Panc1 (cell line): Measurements from ENCODE around the gene PPIA. TPM values are rescaled to one million over a fixed set of nuclear protein-coding genes. Genes with fewer than 3 reads are reported as not detected.

ENCODE experiments used
- ATAC-seq: fragments of 200-7000 bp; cut with Tn5 transposase; 2 replicates; pipeline ENCODE4 v1.9.1; 2020; ENCODE audit warnings: mild to moderate bottlenecking, moderate library complexity
- BruUV-seq: library from RNA; stranded (reverse); fragments of 400-500 nt; replicated peaks from 2 replicates; lab custom pipeline; 2021; lab: Mats Ljungman, UMichigan
- CTCF ChIA-PET: fragments of 300-600 bp; sonication (Branson Sonifier 250); formaldehyde crosslinking; loops from one replicate; lab custom pipeline; 2022; ENCODE audit warnings: antibody characterized with exemption; lab: Charles Lee
- POLR2A ChIA-PET: fragments of 300-600 bp; sonication (Branson Sonifier 250); formaldehyde crosslinking; loops from one replicate; lab custom pipeline; 2022; ENCODE audit warnings: antibody characterized with exemption; lab: Charles Lee
- DNase-seq: peaks from one replicate; pipeline ENCODE4 v3.0.0-alpha.2; 2010; ENCODE audit warnings: low read depth, low spot score
- H3K27ac ChIP-seq: 2 replicates; pipeline ENCODE4 v1.5.1; 2011; ENCODE audit warnings: mild to moderate bottlenecking, low read length, inconsistent platforms
- H3K27me3 ChIP-seq: fragments of 200-500 bp; sonication (Bioruptor generic); 2 replicates; pipeline ENCODE4 v1.6.0; 2014; ENCODE audit warnings: low read length, inconsistent platforms; ENCODE audit not compliant: control insufficient read depth, insufficient read depth
- H3K36me3 ChIP-seq: fragments of 200-500 bp; sonication (Bioruptor generic); 2 replicates; pipeline ENCODE4 v1.5.1; 2014; ENCODE audit warnings: inconsistent platforms, mild to moderate bottlenecking, low read length, moderate library complexity; ENCODE audit not compliant: control insufficient read depth, insufficient read depth
- H3K4me1 ChIP-seq: 2 replicates; pipeline ENCODE4 v1.5.1; 2011; ENCODE audit warnings: inconsistent platforms, mild to moderate bottlenecking, low read length, moderate library complexity; ENCODE audit not compliant: control insufficient read depth, insufficient read depth
- H3K4me3 ChIP-seq, 2 experiments: 2 replicates each; pipeline ENCODE4 v1.5.1; 2011 to 2012; ENCODE audit warnings: low read depth in 2 of 2, low read length in 2 of 2, mild to moderate bottlenecking in 2 of 2, inconsistent platforms in 1 of 2, moderate library complexity in 1 of 2
- H3K9me3 ChIP-seq: fragments of 200-500 bp; sonication (Bioruptor generic); 2 replicates; pipeline ENCODE4 v1.5.1; 2014; ENCODE audit warnings: low read depth, mild to moderate bottlenecking, inconsistent platforms, low read length, moderate library complexity; ENCODE audit not compliant: control insufficient read depth, insufficient read depth
- CTCF ChIP-seq: fragments of 450-650 bp; IDR thresholded peaks from 2 replicates; pipeline ENCODE4 v1.5.1; 2017; ENCODE audit warnings: mild to moderate bottlenecking
- POLR2AphosphoS5 ChIP-seq: IDR thresholded peaks from 2 replicates; pipeline ENCODE4 v1.6.1; 2012; ENCODE audit warnings: mild to moderate bottlenecking, low read depth, low read length, moderate library complexity
- REST ChIP-seq, 2 experiments: IDR thresholded peaks; 2 replicates each; pipeline ENCODE4 v1.6.1; 2011 to 2012; ENCODE audit warnings: low read depth in 2 of 2, control low read depth in 1 of 2, low read length in 1 of 2, mild to moderate bottlenecking in 1 of 2, moderate library complexity in 1 of 2; ENCODE audit not compliant: insufficient read depth in 1 of 2
- SIN3A ChIP-seq: IDR thresholded peaks from 2 replicates; pipeline ENCODE4 v1.6.1; 2012; ENCODE audit warnings: low read depth, mild to moderate bottlenecking, low read length, moderate library complexity, borderline replicate concordance; ENCODE audit not compliant: insufficient read depth
- TCF7L2 ChIP-seq: IDR thresholded peaks from 2 replicates; pipeline ENCODE4 v1.6.1; 2011; ENCODE audit warnings: mild to moderate bottlenecking, low read depth, low read length, inconsistent platforms
- in situ Hi-C: cut with HindIII; loops from 2 replicates; pipeline ENCODE4 v1.10.0; 2016; ENCODE audit warnings: low sequenced_read_pairs, low pct_unique_long_range_greater_than_20kb
- intact Hi-C: fragments of 100-400 bp; cut with micrococcal nuclease; formaldehyde crosslinking; loops from one replicate; pipeline ENCODE4 v1.10.0; 2022; ENCODE audit not compliant: unreplicated experiment
- total RNA-seq: library from RNA; stranded (reverse); gene quantifications from one replicate; pipeline ENCODE4 v1.2.1, GENCODE V29; 2021; ENCODE audit not compliant: unreplicated experiment

The PPIA gene
- total RNA-seq, 1 experiment from 2014 or later, result 3,706 TPM

- TF ChIP-seq SIN3A, result no peak
- no peak for TF ChIP-seq POLR2AphosphoS5
- TF ChIP-seq CTCF, result no peak
- no peak for TF ChIP-seq REST (IDR thresholded peaks at IDR 0.05; ENCODE audit: insufficient read depth in 1 of 2, low read depth in 2 of 2, low read length in 1 of 2)
- no peak for TF ChIP-seq TCF7L2
- in situ Hi-C loops, result no loop called here
- Histone ChIP-seq H3K9me3 (no peaks in the 10 kb centered on the region), H3K4me1 (peaks cover 8% of the 10 kb centered on the region), H3K36me3 (no peaks in the 10 kb centered on the region), H3K27ac (no peak overlapping the region), H3K4me3 (no peak overlapping the region), H3K27me3 (no peaks in the 10 kb centered on the region)
- CTCF ChIA-PET, result no interaction called here
- intact Hi-C loops, result no loop called here
- no TSS peak for BruUV-seq
- DNase-seq (no peak), ATAC-seq (no peak)
- POLR2A ChIA-PET, result interaction anchor here (0.9 kb wide), 1 partner anchor 33 kb away, joined by 3 read pairs; no protein-coding TSS in a partner anchor
Measured at GRCh38 chr7:44811093-44811492, 14.6 kb downstream of the PPIA start.

GRCh38 chr7:44811571-44811970 is 15.1 kb downstream of the PPIA start:
- no peak for TF ChIP-seq SIN3A
- no peak for TF ChIP-seq REST (IDR thresholded peaks at IDR 0.05; ENCODE audit: insufficient read depth in 1 of 2, low read depth in 2 of 2, low read length in 1 of 2)
- TF ChIP-seq TCF7L2, result no peak
- TF ChIP-seq POLR2AphosphoS5, result no peak
- TF ChIP-seq CTCF, result no peak

More at GRCh38 chr7:44811571-44811970, 15.1 kb downstream of the PPIA start:
- no TSS peak for BruUV-seq
- peaks cover 8% of the 10 kb centered on the region for H3K4me1 ChIP-seq
- ATAC-seq (no peak), DNase-seq (no peak)
- no peaks in the 10 kb centered on the region for H3K9me3 ChIP-seq
- H3K36me3 ChIP-seq, result no peaks in the 10 kb centered on the region
- H3K4me3 ChIP-seq, result no peak overlapping the region
- in situ Hi-C loops, result no loop called here
- H3K27me3 ChIP-seq, result no peaks in the 10 kb centered on the region
- ChIA-PET CTCF (no interaction called here), POLR2A (no interaction called here)
- intact Hi-C loops, result no loop called here
- H3K27ac ChIP-seq, result no peak overlapping the region
